Panc1 (cell line): Measurements from ENCODE around the gene EIF3B. TPM values are rescaled to one million over a fixed set of nuclear protein-coding genes. Genes with fewer than 3 reads are reported as not detected.
"Not testable (repeated sequence)": the region's sequence is repeated elsewhere in the genome, so short reads cannot be mapped to it uniquely, and the experiment has no call there.

Experiments
- ATAC-seq: fragments of 200-7000 bp; cut with Tn5 transposase; 2 replicates; pipeline ENCODE4 v1.9.1; 2020; ENCODE audit warnings: mild to moderate bottlenecking, moderate library complexity
- BruUV-seq: library from RNA; stranded (reverse); fragments of 400-500 nt; replicated peaks from 2 replicates; lab custom pipeline; 2021; lab: Mats Ljungman, UMichigan
- CTCF ChIA-PET: fragments of 300-600 bp; sonication (Branson Sonifier 250); formaldehyde crosslinking; loops from one replicate; lab custom pipeline; 2022; ENCODE audit warnings: antibody characterized with exemption; lab: Charles Lee
- POLR2A ChIA-PET: fragments of 300-600 bp; sonication (Branson Sonifier 250); formaldehyde crosslinking; loops from one replicate; lab custom pipeline; 2022; ENCODE audit warnings: antibody characterized with exemption; lab: Charles Lee
- DNase-seq: peaks from one replicate; pipeline ENCODE4 v3.0.0-alpha.2; 2010; ENCODE audit warnings: low read depth, low spot score
- H3K27ac ChIP-seq: 2 replicates; pipeline ENCODE4 v1.5.1; 2011; ENCODE audit warnings: mild to moderate bottlenecking, low read length, inconsistent platforms
- H3K27me3 ChIP-seq: fragments of 200-500 bp; sonication (Bioruptor generic); 2 replicates; pipeline ENCODE4 v1.6.0; 2014; ENCODE audit warnings: low read length, inconsistent platforms; ENCODE audit not compliant: control insufficient read depth, insufficient read depth
- H3K36me3 ChIP-seq: fragments of 200-500 bp; sonication (Bioruptor generic); 2 replicates; pipeline ENCODE4 v1.5.1; 2014; ENCODE audit warnings: inconsistent platforms, mild to moderate bottlenecking, low read length, moderate library complexity; ENCODE audit not compliant: control insufficient read depth, insufficient read depth
- H3K4me1 ChIP-seq: 2 replicates; pipeline ENCODE4 v1.5.1; 2011; ENCODE audit warnings: inconsistent platforms, mild to moderate bottlenecking, low read length, moderate library complexity; ENCODE audit not compliant: control insufficient read depth, insufficient read depth
- H3K4me3 ChIP-seq, 2 experiments: 2 replicates each; pipeline ENCODE4 v1.5.1; 2011 to 2012; ENCODE audit warnings: low read depth in 2 of 2, low read length in 2 of 2, mild to moderate bottlenecking in 2 of 2, inconsistent platforms in 1 of 2, moderate library complexity in 1 of 2
- H3K9me3 ChIP-seq: fragments of 200-500 bp; sonication (Bioruptor generic); 2 replicates; pipeline ENCODE4 v1.5.1; 2014; ENCODE audit warnings: low read depth, mild to moderate bottlenecking, inconsistent platforms, low read length, moderate library complexity; ENCODE audit not compliant: control insufficient read depth, insufficient read depth
- POLR2AphosphoS5 ChIP-seq: IDR thresholded peaks from 2 replicates; pipeline ENCODE4 v1.6.1; 2012; ENCODE audit warnings: mild to moderate bottlenecking, low read depth, low read length, moderate library complexity
- SIN3A ChIP-seq: IDR thresholded peaks from 2 replicates; pipeline ENCODE4 v1.6.1; 2012; ENCODE audit warnings: low read depth, mild to moderate bottlenecking, low read length, moderate library complexity, borderline replicate concordance; ENCODE audit not compliant: insufficient read depth
- TCF7L2 ChIP-seq: IDR thresholded peaks from 2 replicates; pipeline ENCODE4 v1.6.1; 2011; ENCODE audit warnings: mild to moderate bottlenecking, low read depth, low read length, inconsistent platforms
- in situ Hi-C: cut with HindIII; loops from 2 replicates; pipeline ENCODE4 v1.10.0; 2016; ENCODE audit warnings: low sequenced_read_pairs, low pct_unique_long_range_greater_than_20kb
- intact Hi-C: fragments of 100-400 bp; cut with micrococcal nuclease; formaldehyde crosslinking; loops from one replicate; pipeline ENCODE4 v1.10.0; 2022; ENCODE audit not compliant: unreplicated experiment
- total RNA-seq: library from RNA; stranded (reverse); gene quantifications from one replicate; pipeline ENCODE4 v1.2.1, GENCODE V29; 2021; ENCODE audit not compliant: unreplicated experiment
- TF ChIP-seq, protein P1 (sequence below): fragments of 450-650 bp; IDR thresholded peaks from 2 replicates; pipeline ENCODE4 v1.5.1; 2017; ENCODE audit warnings: mild to moderate bottlenecking
- TF ChIP-seq, protein P2 (sequence below), 2 experiments: IDR thresholded peaks; 2 replicates each; pipeline ENCODE4 v1.6.1; 2011 to 2012; ENCODE audit warnings: low read depth in 2 of 2, control low read depth in 1 of 2, low read length in 1 of 2, mild to moderate bottlenecking in 1 of 2, moderate library complexity in 1 of 2; ENCODE audit not compliant: insufficient read depth in 1 of 2

Gene EIF3B
- total RNA-seq, 1 experiment from 2014 or later = 432 TPM

DNA sequence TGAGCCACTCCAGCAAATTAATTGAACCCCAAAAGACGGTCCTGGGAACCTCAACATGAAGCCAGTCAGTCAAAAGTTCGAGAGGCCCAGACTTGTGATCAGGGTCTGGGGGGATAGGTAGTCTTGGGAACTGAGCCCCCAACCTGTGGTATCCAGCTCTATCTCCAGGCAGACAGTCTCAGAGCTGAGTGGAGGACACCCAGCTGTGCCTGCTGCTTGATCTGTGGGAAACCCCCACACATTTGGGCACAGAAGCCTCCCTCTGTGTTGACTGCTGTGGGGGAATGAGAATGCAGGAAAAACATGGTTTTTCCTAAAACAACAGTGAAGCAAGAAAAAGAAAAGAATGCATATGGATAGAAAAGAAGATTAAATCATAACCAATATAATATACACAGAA is 24.1 kb upstream of the EIF3B start:
- no peak overlapping the region for H3K4me3 ChIP-seq
- no peak for DNase-seq
- no peak overlapping the region for H3K27ac ChIP-seq
- ChIA-PET CTCF (no interaction called here), POLR2A (no interaction called here)
- H3K4me1 ChIP-seq = no peaks in the 10 kb centered on the region
- no peaks in the 10 kb centered on the region for H3K27me3 ChIP-seq
- no TSS peak for BruUV-seq
- in situ Hi-C loops = no loop called here
- H3K36me3 ChIP-seq = no peaks in the 10 kb centered on the region
- no peaks in the 10 kb centered on the region for H3K9me3 ChIP-seq
- TF ChIP-seq SIN3A (no peak), POLR2AphosphoS5 (no peak), TCF7L2 (no peak)
- TF ChIP-seq, protein P1, sequence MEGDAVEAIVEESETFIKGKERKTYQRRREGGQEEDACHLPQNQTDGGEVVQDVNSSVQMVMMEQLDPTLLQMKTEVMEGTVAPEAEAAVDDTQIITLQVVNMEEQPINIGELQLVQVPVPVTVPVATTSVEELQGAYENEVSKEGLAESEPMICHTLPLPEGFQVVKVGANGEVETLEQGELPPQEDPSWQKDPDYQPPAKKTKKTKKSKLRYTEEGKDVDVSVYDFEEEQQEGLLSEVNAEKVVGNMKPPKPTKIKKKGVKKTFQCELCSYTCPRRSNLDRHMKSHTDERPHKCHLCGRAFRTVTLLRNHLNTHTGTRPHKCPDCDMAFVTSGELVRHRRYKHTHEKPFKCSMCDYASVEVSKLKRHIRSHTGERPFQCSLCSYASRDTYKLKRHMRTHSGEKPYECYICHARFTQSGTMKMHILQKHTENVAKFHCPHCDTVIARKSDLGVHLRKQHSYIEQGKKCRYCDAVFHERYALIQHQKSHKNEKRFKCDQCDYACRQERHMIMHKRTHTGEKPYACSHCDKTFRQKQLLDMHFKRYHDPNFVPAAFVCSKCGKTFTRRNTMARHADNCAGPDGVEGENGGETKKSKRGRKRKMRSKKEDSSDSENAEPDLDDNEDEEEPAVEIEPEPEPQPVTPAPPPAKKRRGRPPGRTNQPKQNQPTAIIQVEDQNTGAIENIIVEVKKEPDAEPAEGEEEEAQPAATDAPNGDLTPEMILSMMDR = no peak
- TF ChIP-seq, protein P2, sequence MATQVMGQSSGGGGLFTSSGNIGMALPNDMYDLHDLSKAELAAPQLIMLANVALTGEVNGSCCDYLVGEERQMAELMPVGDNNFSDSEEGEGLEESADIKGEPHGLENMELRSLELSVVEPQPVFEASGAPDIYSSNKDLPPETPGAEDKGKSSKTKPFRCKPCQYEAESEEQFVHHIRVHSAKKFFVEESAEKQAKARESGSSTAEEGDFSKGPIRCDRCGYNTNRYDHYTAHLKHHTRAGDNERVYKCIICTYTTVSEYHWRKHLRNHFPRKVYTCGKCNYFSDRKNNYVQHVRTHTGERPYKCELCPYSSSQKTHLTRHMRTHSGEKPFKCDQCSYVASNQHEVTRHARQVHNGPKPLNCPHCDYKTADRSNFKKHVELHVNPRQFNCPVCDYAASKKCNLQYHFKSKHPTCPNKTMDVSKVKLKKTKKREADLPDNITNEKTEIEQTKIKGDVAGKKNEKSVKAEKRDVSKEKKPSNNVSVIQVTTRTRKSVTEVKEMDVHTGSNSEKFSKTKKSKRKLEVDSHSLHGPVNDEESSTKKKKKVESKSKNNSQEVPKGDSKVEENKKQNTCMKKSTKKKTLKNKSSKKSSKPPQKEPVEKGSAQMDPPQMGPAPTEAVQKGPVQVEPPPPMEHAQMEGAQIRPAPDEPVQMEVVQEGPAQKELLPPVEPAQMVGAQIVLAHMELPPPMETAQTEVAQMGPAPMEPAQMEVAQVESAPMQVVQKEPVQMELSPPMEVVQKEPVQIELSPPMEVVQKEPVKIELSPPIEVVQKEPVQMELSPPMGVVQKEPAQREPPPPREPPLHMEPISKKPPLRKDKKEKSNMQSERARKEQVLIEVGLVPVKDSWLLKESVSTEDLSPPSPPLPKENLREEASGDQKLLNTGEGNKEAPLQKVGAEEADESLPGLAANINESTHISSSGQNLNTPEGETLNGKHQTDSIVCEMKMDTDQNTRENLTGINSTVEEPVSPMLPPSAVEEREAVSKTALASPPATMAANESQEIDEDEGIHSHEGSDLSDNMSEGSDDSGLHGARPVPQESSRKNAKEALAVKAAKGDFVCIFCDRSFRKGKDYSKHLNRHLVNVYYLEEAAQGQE (IDR thresholded peaks at IDR 0.05; ENCODE audit: insufficient read depth in 1 of 2, low read depth in 2 of 2, low read length in 1 of 2) = no peak
- ATAC-seq = no peak
- intact Hi-C loops = no loop called here

DNA sequence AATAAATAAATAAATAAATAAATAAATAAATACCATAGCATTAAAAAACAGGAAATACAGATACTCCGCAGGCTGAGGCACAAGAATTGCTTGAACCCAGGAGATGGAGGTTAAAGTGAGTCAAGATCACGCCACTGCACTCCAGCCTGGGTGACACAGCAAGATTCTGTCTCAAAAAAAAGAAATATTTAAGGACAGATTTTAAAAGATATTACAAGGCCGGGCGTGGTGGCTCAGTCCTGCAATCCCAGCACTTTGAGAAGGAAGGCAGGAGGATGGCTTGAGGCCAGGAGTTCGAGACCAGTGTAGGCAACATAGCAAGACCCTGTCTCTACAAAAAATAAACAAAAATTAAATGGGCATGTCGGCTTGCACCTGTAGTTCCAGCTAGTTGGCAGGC is 22.9 kb upstream of the EIF3B start:
- H3K4me1 ChIP-seq = no peaks in the 10 kb centered on the region
- no peaks in the 10 kb centered on the region for H3K27me3 ChIP-seq
- DNase-seq (no peak), ATAC-seq (no peak)
- no peaks in the 10 kb centered on the region for H3K36me3 ChIP-seq
- CTCF ChIA-PET = no interaction called here
- in situ Hi-C loops = no loop called here
- H3K9me3 ChIP-seq = no peaks in the 10 kb centered on the region
- BruUV-seq = no TSS peak
- intact Hi-C loops = no loop called here
- no peak overlapping the region for H3K4me3 ChIP-seq
- POLR2A ChIA-PET = no interaction called here
- no peak for TF ChIP-seq SIN3A
- no peak for TF ChIP-seq TCF7L2
- TF ChIP-seq, protein P2 (IDR thresholded peaks at IDR 0.05; ENCODE audit: insufficient read depth in 1 of 2, low read depth in 2 of 2, low read length in 1 of 2) = no peak
- no peak overlapping the region for H3K27ac ChIP-seq

DNA sequence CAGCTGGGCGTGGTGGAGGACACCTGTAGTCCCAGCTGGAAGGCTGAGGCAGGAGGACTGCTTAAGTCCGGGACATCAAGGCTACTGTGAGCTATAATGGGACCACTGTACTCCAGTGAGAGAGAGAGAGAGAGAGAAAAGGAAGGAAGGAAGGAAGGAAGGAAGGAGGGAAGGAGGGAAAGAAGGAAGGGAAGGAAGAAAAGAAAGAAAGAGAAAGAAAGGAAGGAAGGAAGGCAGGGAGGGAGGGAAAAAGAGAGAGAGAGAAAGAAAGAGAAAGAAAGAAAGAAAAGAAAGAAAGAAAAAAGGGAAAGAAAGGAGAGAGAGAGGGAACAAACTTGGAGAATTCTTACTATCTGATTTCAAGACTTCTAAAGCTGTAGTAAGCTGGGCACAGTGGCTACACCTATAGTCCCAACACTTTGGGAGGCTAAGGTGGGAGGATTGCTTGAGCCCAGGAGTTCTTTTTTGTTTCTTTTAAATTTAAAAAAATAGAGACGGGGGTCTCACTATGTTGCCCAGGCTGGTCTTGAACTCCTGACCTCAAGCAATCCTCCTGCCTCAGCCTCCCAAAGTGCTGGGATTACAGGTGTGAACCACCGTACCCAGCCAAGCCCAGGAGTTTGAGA is 21.9 kb upstream of the EIF3B start:
- intact Hi-C loops, DNase-seq, H3K27me3 ChIP-seq, H3K4me3 ChIP-seq, H3K4me1 ChIP-seq, in situ Hi-C loops, H3K27ac ChIP-seq, BruUV-seq, ATAC-seq, POLR2A ChIA-PET, CTCF ChIA-PET, H3K36me3 ChIP-seq, H3K9me3 ChIP-seq: not testable (repeated sequence)
